Transverse colon (tissue), 3 donors: ENCODE measurements around the gene PPP4C.

Experiments used
- CTCF ChIP-seq, 5 experiments: fragments of 200-600 bp in 3 of 5; fragments of 450-650 bp in 2 of 5; sonication (generic) in 3 of 5; IDR thresholded peaks; 1 replicate in 2 of 5; 2 replicates in 3 of 5; pipeline ENCODE4 v1.5.1; 2016 to 2017; ENCODE audit warnings: antibody characterized with exemption in 5 of 5, inconsistent platforms in 3 of 5, mild to moderate bottlenecking in 2 of 5, moderate library complexity in 1 of 5
- EP300 ChIP-seq: sonication (generic); formaldehyde crosslinking; IDR thresholded peaks from one replicate; pipeline ENCODE4 v1.6.1; 2017; ENCODE audit warnings: antibody characterized with exemption, low read depth
- POLR2A ChIP-seq: fragments of 450-650 bp; IDR thresholded peaks from one replicate; pipeline ENCODE4 v1.6.1; 2016; ENCODE audit warnings: antibody characterized with exemption, mild to moderate bottlenecking, moderate library complexity

- TF ChIP-seq CTCF (IDR thresholded peaks at IDR 0.05) (peak; percentile 67 to 88 (median 78)), EP300 (no peak), POLR2A (no peak)
Observed at GRCh38 chr16:30112197-30113030, 36.6 kb downstream of the PPP4C start.
